GM21390 (cell line): Measurements from ENCODE around the gene HMX3.
"Not testable (repeated sequence)": the region's sequence is repeated elsewhere in the genome, so short reads cannot be mapped to it uniquely, and the experiment has no call there.

ENCODE experiments used
- ATAC-seq: cut with Tn5 transposase; IDR thresholded peaks from one replicate; pipeline ENCODE4 v1.9.1; 2021; ENCODE audit not compliant: unreplicated experiment

The HMX3 gene

DNA sequence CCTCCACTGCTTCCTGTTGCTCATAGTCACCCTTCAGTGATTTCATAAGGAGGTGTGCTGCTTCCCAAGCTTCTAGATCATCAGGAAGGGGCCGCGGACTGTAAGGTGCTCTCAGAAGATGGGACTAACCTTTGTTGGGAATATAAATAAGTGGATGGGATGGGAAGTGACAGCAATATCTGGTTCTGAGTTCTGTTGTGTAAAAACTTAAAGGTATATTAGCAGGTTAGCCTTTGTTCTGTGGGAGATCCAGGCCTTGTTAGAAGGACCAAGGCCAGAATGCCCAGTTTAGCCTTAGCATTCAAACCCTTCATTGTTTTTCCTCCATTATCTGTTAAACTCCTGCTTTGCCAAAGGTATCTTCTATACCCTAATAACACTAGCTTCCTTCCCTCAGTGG is 30.8 kb downstream of the HMX3 start:
- ATAC-seq = no peak

DNA sequence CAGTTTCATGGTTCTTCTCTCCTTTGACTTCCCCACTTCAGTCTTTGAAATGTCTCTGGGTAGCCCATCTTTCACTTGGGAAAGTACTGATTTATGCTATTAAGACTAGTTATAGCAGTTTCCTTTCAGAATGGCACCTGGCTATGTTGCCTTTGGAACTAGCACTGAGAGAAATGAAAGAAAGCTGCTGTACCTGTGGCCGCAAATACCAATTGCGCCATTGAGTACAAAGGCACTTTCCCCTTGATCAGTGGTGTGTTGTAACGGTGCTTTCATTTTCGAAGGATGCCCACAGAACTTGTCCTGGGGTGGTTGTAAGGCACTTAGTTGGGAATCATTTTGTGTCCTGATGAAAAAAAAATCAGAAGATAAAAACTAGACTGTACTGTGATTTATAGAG is 35.2 kb downstream of the HMX3 start:
- no peak for ATAC-seq

DNA sequence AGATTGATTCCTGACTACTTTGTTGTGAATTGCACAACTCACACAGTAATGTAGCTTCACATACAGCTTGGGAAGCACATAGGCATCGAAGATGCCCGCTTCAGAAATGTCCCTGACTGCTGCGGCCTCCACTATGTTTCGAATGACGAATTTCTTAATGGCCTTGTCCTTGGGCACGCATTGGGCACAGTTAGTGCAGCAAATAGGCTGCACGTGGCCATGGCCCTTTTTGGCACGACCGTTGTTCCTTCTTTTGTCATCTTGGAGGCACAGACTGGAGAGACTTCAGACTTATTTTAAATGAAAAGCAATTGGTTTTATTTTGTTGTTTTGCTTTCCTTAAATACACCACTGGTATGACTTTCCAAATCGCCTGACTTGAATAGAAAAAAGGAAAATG is 35.8 kb downstream of the HMX3 start:
- ATAC-seq = not testable (repeated sequence)

DNA sequence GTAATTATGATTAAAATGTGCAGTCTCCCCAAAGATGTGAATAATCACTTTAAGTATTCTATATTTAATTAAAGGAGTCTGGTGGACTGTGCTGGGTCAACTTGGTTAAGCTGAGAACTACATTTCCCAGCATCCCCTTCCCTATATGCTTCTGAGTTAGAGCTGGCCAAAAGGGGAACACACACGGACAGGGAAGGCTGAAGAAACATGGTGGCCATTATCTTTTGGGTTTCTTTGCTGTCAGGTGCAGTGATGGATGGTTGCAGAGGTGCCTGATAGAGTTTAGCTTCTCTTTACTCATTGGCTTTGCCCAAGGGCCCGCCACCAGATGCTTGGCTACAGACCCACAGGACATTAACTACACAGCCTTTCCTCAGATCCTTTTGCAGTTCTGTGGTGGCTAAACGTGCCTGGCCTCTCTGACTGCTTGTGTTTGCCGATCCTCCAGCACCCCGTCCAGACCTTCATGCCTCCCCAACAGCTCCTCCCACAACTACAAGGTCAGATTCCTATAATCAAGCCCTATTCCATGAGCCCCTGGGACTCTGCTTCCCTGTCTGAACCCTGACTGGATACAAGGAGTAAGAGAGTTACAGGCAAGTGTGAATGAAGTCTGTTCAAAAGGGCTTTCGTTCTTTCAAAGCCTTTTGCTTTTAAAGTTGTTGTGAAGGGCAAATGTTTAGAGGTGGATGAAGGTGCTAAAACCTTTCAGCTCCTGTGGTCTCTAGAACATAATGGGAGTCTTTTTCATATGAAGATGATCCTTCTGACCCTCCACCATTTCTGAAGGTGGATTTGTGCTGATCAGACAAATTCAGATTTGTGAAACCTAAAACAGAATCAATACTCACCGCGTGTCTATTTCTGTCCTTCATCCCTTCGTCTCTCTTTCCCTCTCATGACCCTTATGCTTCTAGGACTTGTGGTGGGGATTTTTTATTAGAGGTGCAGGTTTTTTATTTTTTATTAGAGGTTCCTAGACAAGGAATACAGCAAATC is 39.9 kb downstream of the HMX3 start:
- ATAC-seq = no peak

DNA sequence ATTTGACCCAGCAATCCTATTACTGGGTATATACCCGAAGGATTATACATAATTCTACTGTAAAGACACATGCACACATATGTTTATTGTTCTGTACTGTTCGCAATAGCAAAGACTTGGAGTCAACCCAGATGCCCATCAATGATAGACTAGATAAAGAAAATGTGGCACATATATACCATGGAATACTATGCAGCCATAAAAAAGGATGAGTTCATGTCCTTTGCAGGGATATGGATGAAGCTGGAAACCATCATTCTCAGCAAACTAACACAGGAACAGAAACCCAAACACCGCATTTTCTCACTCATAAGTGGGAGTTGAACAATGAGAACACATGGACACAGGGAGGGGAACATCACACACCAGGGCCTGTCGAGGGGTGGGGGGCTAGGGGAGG is 42.6 kb downstream of the HMX3 start:
- ATAC-seq = not testable (repeated sequence)

DNA sequence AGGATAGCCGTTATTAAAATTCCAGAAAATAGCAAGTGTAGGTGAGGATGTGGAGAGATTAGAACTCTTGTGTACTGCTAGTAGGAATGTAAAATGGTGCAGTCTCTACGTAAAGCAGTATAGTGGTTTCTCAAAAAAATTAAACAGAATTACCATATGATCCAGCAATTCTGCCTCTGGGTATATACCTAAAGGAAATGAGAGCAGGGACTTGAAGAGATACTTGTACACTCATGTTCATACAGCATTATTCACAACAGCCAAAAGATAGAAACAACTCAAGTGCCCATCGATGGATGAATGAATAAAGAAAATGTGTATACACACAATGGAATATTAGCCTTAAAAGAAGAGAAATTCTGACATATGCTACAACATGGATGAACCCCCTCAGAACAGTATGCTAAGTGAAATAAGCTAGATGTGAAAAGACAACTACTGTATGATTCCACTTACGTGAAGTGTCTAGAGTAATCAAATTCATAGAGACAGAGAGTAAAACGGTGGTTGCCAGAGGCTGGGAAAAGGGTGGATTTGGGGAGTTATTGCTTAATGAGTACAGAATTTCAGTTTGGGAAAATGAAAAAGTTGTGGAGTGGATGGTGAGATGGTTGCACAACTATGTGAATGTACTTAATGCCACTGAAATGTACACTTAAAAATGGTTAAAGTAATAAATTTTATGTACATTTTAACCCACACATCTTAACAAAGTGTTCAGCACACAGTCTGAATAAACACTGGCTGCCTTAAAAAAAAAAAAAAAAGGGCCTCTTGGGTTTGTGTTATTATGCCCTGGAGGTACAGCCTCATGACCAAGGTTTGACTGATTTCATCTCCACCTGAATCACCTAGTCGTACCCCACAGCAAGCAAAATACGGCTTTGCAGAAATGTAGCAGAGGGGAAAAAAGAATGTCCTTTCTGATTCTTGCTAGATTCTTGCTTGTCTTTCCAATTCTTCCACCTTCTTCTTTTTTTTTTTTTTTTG is 44.6 kb downstream of the HMX3 start:
- no peak for ATAC-seq

DNA sequence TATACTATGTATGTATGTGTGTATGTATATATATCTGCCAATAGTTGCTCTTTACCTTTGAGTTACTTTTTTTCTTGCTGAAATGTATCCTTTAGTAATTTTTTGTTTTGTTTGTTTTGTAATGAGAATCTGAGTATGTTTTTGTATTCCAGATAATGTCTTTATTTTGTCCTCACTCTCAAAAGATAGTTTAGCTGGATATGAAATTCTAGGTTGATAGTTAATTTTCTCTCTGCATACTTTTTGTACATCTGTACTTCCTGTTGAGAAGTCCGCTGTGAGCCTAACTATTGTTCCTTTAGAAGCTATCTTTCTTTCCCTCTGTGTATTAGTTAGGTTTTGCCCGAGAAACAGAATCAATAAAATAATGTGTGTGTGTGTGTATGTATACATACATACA is 48.0 kb downstream of the HMX3 start:
- ATAC-seq = no peak

DNA sequence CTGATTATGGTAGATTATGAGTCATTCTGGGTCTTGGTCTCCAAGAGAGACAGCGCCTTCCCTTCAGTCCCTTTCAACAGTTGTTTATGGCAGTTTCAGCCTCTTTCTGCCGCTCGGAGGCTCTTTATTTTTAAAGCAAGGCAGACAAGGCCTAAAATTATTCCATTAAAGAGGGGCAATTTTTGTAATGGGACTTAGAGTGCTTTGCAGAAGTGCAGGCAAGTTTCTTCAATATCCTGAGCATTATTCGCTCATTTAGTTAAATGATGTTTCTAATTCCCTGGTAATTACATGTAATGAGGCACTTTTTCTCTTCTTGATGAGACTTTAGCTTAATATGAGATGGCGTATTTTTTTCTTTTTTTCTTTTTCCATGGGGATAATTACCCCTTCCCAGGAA is 52.0 kb downstream of the HMX3 start:
- ATAC-seq = no peak
